NK-92 treated with Interleukin-12 subunit alpha and Interleukin-12 subunit beta, amount 100 ng/mL, for 24 hours (cell line): ENCODE results near the gene COQ7.

Source experiments
- DNase-seq: peaks from one replicate; lab custom pipeline; 2025; lab: John Stamatoyannopoulos, UW

Gene COQ7

GRCh38 chr16:19113577-19114358, 46.4 kb downstream of the COQ7 start, which contains the start of gene ITPRIPL2:
Gene ITPRIPL2, plus strand, starts transcription at chr16:19113964. Its CDS starts 498 bp downstream, at chr16:19114462.
- no peak for DNase-seq

DNA sequence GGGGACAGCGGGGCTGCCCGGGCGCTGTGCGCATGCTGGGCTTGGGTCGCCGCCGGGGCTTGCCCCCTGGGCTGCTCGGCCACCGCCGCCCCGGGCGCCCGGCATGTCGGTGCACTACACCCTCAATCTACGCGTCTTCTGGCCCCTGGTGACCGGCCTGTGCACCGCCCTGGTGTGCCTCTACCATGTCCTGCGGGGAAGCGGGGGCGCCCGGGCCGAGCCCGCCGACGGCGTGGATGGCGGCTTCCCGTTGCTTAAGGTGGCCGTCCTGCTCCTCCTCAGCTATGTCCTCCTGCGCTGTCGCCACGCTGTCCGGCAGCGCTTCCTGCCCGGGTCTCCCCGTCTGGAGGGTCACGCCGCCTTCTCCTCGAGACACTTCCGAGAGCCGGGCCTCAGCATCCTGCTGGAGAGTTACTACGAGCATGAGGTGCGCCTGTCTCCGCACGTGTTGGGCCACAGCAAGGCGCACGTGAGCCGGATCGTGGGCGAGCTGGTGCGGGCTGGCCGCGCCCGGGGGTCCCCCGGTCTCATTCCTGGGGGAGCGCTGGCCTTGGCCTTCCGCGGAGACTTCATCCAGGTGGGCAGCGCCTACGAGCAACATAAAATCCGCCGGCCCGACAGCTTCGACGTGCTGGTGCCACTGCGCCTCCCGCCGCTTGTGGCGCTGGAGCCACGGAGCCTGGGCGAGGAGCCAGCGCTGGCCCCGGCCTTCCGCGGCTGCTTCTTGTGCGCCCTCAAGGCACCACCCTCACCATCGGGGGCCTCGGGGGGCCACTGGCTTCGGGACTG, 47.1 kb downstream of the COQ7 start:
- no peak for DNase-seq

DNA sequence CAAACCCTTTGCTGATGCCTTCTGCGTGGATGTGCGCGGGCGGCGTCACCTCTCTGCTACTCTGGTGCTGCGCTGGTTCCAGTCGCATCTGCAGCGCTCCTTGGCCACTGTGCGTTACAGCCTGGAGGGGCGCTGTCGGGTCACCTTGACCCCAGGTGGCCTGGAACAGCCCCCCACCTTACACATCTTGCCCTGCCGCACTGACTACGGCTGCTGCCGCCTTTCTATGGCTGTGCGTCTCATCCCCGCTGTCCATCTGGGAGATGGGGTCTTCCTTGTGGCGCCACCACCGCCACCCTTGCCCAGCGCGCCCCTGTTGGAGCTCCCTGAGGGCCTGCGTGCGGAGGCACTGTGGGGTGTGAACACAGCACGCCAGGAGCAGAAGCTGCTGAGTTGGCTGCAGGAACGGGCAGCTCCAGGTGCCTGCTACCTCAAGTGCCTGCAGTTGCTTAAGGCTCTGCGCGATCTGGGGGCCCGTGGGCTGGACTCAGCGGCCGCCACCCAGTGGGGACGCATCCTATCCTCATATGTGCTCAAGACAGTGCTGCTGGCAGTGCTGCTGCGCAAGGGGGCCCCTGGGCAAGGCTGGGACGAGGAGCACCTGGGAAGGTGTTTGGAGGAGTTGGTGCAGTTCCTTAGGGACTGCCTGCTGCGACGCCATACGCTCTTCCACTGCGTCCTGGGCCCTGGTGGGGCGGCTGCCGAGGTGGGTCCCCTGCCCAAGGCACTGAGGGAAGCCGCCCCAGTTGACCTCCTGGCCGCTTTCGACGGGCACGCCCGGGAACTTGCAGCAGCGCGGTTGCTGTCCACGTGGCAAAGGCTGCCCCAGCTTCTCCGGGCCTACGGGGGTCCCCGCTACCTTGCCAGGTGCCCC, 48.0 kb downstream of the COQ7 start:
- DNase-seq: no peak

GRCh38 chr16:19116711-19117449, 49.5 kb downstream of the COQ7 start:
- DNase-seq: no peak

- no peak for DNase-seq
Measured at GRCh38 chr16:19118938-19119431, 51.6 kb downstream of the COQ7 start.

GRCh38 chr16:19119564-19119963, 52.1 kb downstream of the COQ7 start:
- no peak for DNase-seq

DNA sequence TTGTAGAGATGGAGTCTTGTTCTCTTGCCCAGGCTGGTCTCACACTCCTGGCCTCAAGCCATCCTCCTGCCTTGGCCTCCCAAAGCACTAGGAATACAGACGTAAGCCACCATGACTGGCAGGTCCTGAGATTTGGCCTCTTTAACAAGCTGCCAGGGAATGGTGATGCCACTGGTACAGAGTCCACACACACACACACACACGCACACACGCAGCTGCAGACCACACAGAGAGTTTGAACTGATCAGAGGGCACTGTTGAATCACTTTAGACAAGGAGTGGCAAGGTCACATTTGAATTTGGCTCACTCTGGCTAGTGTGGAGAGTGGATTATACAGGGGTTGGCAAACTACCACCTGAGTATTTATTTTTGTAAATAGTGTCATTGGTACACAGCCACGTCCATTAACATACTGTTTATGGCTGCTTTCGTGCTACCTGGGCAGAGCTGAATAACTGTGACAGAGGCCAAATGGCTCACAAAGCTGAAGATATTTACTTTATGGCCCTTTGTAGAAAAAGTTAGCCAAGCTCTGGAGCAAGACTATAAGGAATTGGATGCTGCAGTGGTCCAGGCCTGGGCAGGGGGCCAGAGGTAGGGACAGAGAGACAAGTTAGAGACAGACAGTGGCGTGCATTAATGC, 56.2 kb downstream of the COQ7 start:
- DNase-seq: no peak

- no peak for DNase-seq
Measured at GRCh38 chr16:19126300-19126699, 58.9 kb downstream of the COQ7 start.

DNA sequence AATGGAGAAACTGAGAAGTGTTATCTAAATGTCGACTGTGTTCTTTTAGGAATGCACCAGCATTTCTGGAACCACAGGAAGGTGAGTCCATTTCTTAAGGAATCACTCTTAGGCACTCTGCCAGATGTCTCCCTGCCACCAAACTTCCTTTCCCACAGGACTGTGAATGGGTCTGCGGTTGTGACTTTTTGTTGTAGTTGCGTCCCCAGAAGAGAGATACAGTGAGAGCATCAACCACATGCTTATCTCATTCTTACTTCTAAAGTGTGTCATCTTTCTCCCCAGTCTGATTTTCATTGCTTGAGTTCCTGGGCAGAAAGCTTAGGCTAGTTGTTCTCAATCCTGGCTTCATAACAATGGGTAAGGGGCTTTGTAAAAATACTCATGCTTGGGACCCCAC, 59.8 kb downstream of the COQ7 start:
- DNase-seq: no peak

GRCh38 chr16:19127674-19128131, 60.3 kb downstream of the COQ7 start:
- no peak for DNase-seq

DNA sequence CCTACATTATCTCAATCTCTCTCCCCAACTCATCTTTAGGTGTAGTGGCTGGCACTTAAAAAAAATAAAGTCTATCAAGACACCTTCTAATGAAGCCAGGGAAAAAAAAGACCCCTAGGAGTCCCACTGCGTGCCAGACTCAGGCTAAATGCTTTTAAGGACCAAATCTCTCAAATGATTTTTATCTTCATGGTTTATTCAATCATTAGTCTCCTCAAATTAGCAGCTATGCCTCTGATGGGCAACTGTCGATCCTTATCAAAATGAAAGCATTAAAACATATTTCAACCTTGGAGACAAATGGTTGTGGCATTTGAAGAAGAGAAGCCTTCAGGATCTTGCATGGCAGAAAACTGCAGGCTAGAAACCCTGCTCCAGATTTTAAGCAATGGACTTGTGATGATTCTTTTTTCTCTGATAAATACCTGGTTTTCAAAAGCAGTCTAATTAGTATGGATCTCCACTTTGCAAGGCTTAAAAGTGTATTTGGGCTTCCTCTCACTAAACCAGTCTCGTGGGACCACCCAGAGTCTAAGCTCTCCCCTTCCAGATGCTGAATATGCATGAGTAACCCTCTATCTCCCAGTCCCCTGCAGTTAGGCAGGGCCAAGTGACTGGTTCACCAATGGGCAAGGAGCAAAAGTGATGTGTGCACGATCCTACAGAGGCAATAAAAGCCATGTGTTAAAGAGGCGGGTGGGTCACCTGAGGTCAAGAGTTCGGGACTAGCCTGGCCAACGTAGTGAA, 61.2 kb downstream of the COQ7 start:
- no peak for DNase-seq
